ENCODE results near the gene ANKRD11.
"Not testable (repeated sequence)": the region's sequence is repeated elsewhere in the genome, so short reads cannot be mapped to it uniquely, and the experiment has no call there.

Gene ANKRD11

GRCh38 chr16:89264800-89265550, 225.4 kb downstream of the ANKRD11 start:
- H3K27ac ChIP-seq (ENCODE audit: low read length), result no peak overlapping the region
- no peaks in the 10 kb centered on the region for H3K9me3 ChIP-seq (replicated peaks; ENCODE audit: insufficient read depth, low read length)
- no peaks in the 10 kb centered on the region for H3K4me1 ChIP-seq (ENCODE audit: low read length)
- H3K79me2 ChIP-seq (ENCODE audit: low read length), result no peaks in the 10 kb centered on the region
- no peak overlapping the region for H3K4me2 ChIP-seq (ENCODE audit: low read depth, low read length)
- H3K9ac ChIP-seq (ENCODE audit: low read length), result no peak overlapping the region
- H3K4me3 ChIP-seq (ENCODE audit: low read length), result no peak overlapping the region
- H3K36me3 ChIP-seq (replicated peaks; ENCODE audit: insufficient read depth, low read length), result no peaks in the 10 kb centered on the region
- H4K20me1 ChIP-seq (ENCODE audit: insufficient read depth, low read length), result no peaks in the 10 kb centered on the region
- no peak overlapping the region for H2AFZ ChIP-seq (ENCODE audit: low read length)
- H3F3A ChIP-seq (ENCODE audit: insufficient read depth, low read length), result no peaks in the 10 kb centered on the region
- no peaks in the 10 kb centered on the region for H3K27me3 ChIP-seq (replicated peaks; ENCODE audit: insufficient read depth, low read length)
- DNase-seq, result no peak
- TF ChIP-seq, protein P1, sequence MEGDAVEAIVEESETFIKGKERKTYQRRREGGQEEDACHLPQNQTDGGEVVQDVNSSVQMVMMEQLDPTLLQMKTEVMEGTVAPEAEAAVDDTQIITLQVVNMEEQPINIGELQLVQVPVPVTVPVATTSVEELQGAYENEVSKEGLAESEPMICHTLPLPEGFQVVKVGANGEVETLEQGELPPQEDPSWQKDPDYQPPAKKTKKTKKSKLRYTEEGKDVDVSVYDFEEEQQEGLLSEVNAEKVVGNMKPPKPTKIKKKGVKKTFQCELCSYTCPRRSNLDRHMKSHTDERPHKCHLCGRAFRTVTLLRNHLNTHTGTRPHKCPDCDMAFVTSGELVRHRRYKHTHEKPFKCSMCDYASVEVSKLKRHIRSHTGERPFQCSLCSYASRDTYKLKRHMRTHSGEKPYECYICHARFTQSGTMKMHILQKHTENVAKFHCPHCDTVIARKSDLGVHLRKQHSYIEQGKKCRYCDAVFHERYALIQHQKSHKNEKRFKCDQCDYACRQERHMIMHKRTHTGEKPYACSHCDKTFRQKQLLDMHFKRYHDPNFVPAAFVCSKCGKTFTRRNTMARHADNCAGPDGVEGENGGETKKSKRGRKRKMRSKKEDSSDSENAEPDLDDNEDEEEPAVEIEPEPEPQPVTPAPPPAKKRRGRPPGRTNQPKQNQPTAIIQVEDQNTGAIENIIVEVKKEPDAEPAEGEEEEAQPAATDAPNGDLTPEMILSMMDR (IDR thresholded peaks at IDR 0.05; ENCODE audit: low read length), result no peak
- TF ChIP-seq EZH2 (optimal IDR thresholded peaks at IDR 0.05; ENCODE audit: low read depth, low read length) (no peak), EZH2phosphoT487 (IDR thresholded peaks at IDR 0.05; ENCODE audit: low read length) (no peak)
- H3K9me2 ChIP-seq (replicated peaks; ENCODE audit: insufficient read depth, low read length), result no peaks in the 10 kb centered on the region

- Histone ChIP-seq H3K4me1 (ENCODE audit: low read length) (no peaks in the 10 kb centered on the region), H3K27me3 (replicated peaks; ENCODE audit: insufficient read depth, low read length) (no peaks in the 10 kb centered on the region), H3K27ac (ENCODE audit: low read length) (no peak overlapping the region), H3K9ac (ENCODE audit: low read length) (no peak overlapping the region), H3K9me3 (replicated peaks; ENCODE audit: insufficient read depth, low read length) (no peaks in the 10 kb centered on the region), H4K20me1 (ENCODE audit: insufficient read depth, low read length) (no peaks in the 10 kb centered on the region), H3F3A (ENCODE audit: insufficient read depth, low read length) (no peaks in the 10 kb centered on the region), H3K36me3 (replicated peaks; ENCODE audit: insufficient read depth, low read length) (no peaks in the 10 kb centered on the region), H2AFZ (ENCODE audit: low read length) (no peak overlapping the region), H3K9me2 (replicated peaks; ENCODE audit: insufficient read depth, low read length) (no peaks in the 10 kb centered on the region), H3K4me3 (ENCODE audit: low read length) (no peak overlapping the region), H3K79me2 (ENCODE audit: low read length) (no peaks in the 10 kb centered on the region), H3K4me2 (ENCODE audit: low read depth, low read length) (no peak overlapping the region)
- no peak for DNase-seq
- TF ChIP-seq EZH2phosphoT487 (IDR thresholded peaks at IDR 0.05; ENCODE audit: low read length), result no peak
Measured at GRCh38 chr16:89261691-89262563, 228.4 kb downstream of the ANKRD11 start.

DNA sequence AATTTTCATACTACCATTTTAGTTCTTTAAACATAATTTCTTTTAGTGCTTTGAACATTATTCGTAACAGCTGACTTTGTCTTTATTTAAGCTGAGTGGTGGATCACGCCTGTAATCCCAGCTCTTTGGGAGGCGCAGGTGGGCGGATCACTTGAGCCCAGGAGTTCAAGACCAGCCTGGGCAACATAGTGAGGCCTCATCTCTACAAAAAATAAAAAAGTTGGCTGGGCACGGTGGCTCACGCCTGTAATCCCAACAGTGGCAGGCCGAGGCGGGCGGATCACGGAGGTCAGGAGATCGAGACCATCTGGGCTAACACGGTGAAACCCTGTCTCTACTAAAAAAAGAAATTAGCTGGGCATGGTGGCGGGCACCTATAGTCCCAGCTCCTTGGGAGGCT, 230.5 kb downstream of the ANKRD11 start:
- not testable (repeated sequence) for H3K4me2 ChIP-seq (ENCODE audit: low read depth, low read length); DNase-seq; H3K27ac ChIP-seq (ENCODE audit: low read length); H3K36me3 ChIP-seq (replicated peaks; ENCODE audit: insufficient read depth, low read length); H3F3A ChIP-seq (ENCODE audit: insufficient read depth, low read length); H4K20me1 ChIP-seq (ENCODE audit: insufficient read depth, low read length); H3K27me3 ChIP-seq (replicated peaks; ENCODE audit: insufficient read depth, low read length); H3K9me2 ChIP-seq (replicated peaks; ENCODE audit: insufficient read depth, low read length); H3K79me2 ChIP-seq (ENCODE audit: low read length); H3K9ac ChIP-seq (ENCODE audit: low read length); H3K9me3 ChIP-seq (replicated peaks; ENCODE audit: insufficient read depth, low read length); H3K4me1 ChIP-seq (ENCODE audit: low read length); H2AFZ ChIP-seq (ENCODE audit: low read length); H3K4me3 ChIP-seq (ENCODE audit: low read length)

GRCh38 chr16:89257757-89258465, 232.4 kb downstream of the ANKRD11 start:
- Histone ChIP-seq H3K27ac (ENCODE audit: low read length) (no peak overlapping the region), H3K4me2 (ENCODE audit: low read depth, low read length) (no peak overlapping the region)

More at GRCh38 chr16:89257757-89258465, 232.4 kb downstream of the ANKRD11 start:
- H3K36me3 ChIP-seq (replicated peaks; ENCODE audit: insufficient read depth, low read length), result no peaks in the 10 kb centered on the region
- H3K9me2 ChIP-seq (replicated peaks; ENCODE audit: insufficient read depth, low read length), result no peaks in the 10 kb centered on the region
- no peaks in the 10 kb centered on the region for H3K9me3 ChIP-seq (replicated peaks; ENCODE audit: insufficient read depth, low read length)
- no peaks in the 10 kb centered on the region for H3F3A ChIP-seq (ENCODE audit: insufficient read depth, low read length)
- no peaks in the 10 kb centered on the region for H4K20me1 ChIP-seq (ENCODE audit: insufficient read depth, low read length)
- no peak overlapping the region for H2AFZ ChIP-seq (ENCODE audit: low read length)
- H3K4me1 ChIP-seq (ENCODE audit: low read length), result no peaks in the 10 kb centered on the region
- no peak overlapping the region for H3K4me3 ChIP-seq (ENCODE audit: low read length)
- 0 out of 2 replicates have a peak, but pooled peaks cover 3% of the 10 kb centered on the region for H3K27me3 ChIP-seq (replicated peaks; ENCODE audit: insufficient read depth, low read length)
- no peak overlapping the region for H3K9ac ChIP-seq (ENCODE audit: low read length)
- TF ChIP-seq EZH2phosphoT487 (IDR thresholded peaks at IDR 0.05; ENCODE audit: low read length) (no peak), EZH2 (optimal IDR thresholded peaks at IDR 0.05; ENCODE audit: low read depth, low read length) (no peak)
- TF ChIP-seq, protein P1 (IDR thresholded peaks at IDR 0.05; ENCODE audit: low read length), result no peak
- no peaks in the 10 kb centered on the region for H3K79me2 ChIP-seq (ENCODE audit: low read length)
- DNase-seq, result no peak

All from MM.1S (cell line).